ENCODE data around the gene SARS1.

Gene SARS1

GRCh38 chr1:109253803-109254620 is 40.3 kb downstream of the SARS1 start:
- peak overlapping the region; percentile 66 for H3K4me3 ChIP-seq
- TF ChIP-seq Cebpa-rat (IDR thresholded peaks at IDR 0.05), result no peak
- no peaks in the 10 kb centered on the region for H3K27me3 ChIP-seq
- H3K4me1 ChIP-seq, result peaks cover 54% of the 10 kb centered on the region
- H3K4me2 ChIP-seq, result peak overlapping the region; percentile 99
- H4K20me1 ChIP-seq, result peaks cover 12% of the 10 kb centered on the region; the same call in 1 of the 2 replicates
- H3K27ac ChIP-seq, result peak overlapping the region; percentile 93
- H3K9me3 ChIP-seq, result no peaks in the 10 kb centered on the region
- peak overlapping the region; percentile 84 for H3K9ac ChIP-seq
- H3K36me3 ChIP-seq, result peaks cover 28% of the 10 kb centered on the region

- peaks cover 52% of the 10 kb centered on the region for H3K4me1 ChIP-seq
- no peak for TF ChIP-seq Cebpa-rat (IDR thresholded peaks at IDR 0.05)
- H3K9me3 ChIP-seq, result no peaks in the 10 kb centered on the region
- H3K9ac ChIP-seq, result peak overlapping the region; percentile 84
- peak overlapping the region; percentile 93 for H3K27ac ChIP-seq
- peak overlapping the region; percentile 66 for H3K4me3 ChIP-seq
- H3K36me3 ChIP-seq, result peaks cover 35% of the 10 kb centered on the region
- peak overlapping the region; percentile 99 for H3K4me2 ChIP-seq
- peaks cover 12% of the 10 kb centered on the region; the same call in 1 of the 2 replicates for H4K20me1 ChIP-seq
- H3K27me3 ChIP-seq, result no peaks in the 10 kb centered on the region
Observed at GRCh38 chr1:109254621-109255096, 40.9 kb downstream of the SARS1 start.

- Histone ChIP-seq H3K9ac (peak overlapping the region; percentile 84), H3K4me2 (peak overlapping the region; percentile 99), H3K4me1 (peaks cover 49% of the 10 kb centered on the region), H3K27ac (peak overlapping the region; percentile 93), H3K9me3 (no peaks in the 10 kb centered on the region), H4K20me1 (peaks cover 8% of the 10 kb centered on the region; the same call in 1 of the 2 replicates), H3K36me3 (peaks cover 37% of the 10 kb centered on the region), H3K27me3 (no peaks in the 10 kb centered on the region), H3K4me3 (peak overlapping the region; percentile 66)
- TF ChIP-seq Cebpa-rat (IDR thresholded peaks at IDR 0.05), result no peak
Observed at GRCh38 chr1:109255097-109255651, 41.5 kb downstream of the SARS1 start.

- peaks cover 42% of the 10 kb centered on the region for H3K36me3 ChIP-seq
- peaks cover 44% of the 10 kb centered on the region for H3K4me1 ChIP-seq
- H3K27me3 ChIP-seq, result no peaks in the 10 kb centered on the region
- H3K9ac ChIP-seq, result peak overlapping the region; percentile 84
- H4K20me1 ChIP-seq, result 0 out of 2 replicates have a peak, but pooled peaks cover 5% of the 10 kb centered on the region
- H3K4me2 ChIP-seq, result peak overlapping the region; percentile 99
- H3K27ac ChIP-seq, result peak overlapping the region; percentile 93
- H3K9me3 ChIP-seq, result no peaks in the 10 kb centered on the region
- no peak for TF ChIP-seq Cebpa-rat (IDR thresholded peaks at IDR 0.05)
- H3K4me3 ChIP-seq, result no peak overlapping the region
Observed at GRCh38 chr1:109255678-109256077, 42.0 kb downstream of the SARS1 start.

GRCh38 chr1:109256085-109256484 is 42.4 kb downstream of the SARS1 start:
- H3K9me3 ChIP-seq, result no peaks in the 10 kb centered on the region
- H3K36me3 ChIP-seq, result peaks cover 46% of the 10 kb centered on the region
- TF ChIP-seq Cebpa-rat (IDR thresholded peaks at IDR 0.05), result no peak
- H3K4me2 ChIP-seq, result peak overlapping the region; percentile 99; the same call in 1 of the 2 replicates
- no peaks in the 10 kb centered on the region for H3K27me3 ChIP-seq
- 0 out of 2 replicates have a peak overlapping the region, but pooled peaks have one; percentile 93 for H3K27ac ChIP-seq
- H3K4me1 ChIP-seq, result peaks cover 40% of the 10 kb centered on the region
- 0 out of 2 replicates have a peak overlapping the region, but pooled peaks have one; percentile 84 for H3K9ac ChIP-seq
- H4K20me1 ChIP-seq, result 0 out of 2 replicates have a peak, but pooled peaks cover 5% of the 10 kb centered on the region
- no peak overlapping the region for H3K4me3 ChIP-seq

GRCh38 chr1:109256971-109257681 is 43.4 kb downstream of the SARS1 start:
- no peak for TF ChIP-seq Cebpa-rat (IDR thresholded peaks at IDR 0.05)
- H4K20me1 ChIP-seq, result 0 out of 2 replicates have a peak, but pooled peaks cover 5% of the 10 kb centered on the region
- H3K27me3 ChIP-seq, result no peaks in the 10 kb centered on the region
- no peak overlapping the region for H3K9ac ChIP-seq
- H3K4me3 ChIP-seq, result no peak overlapping the region
- H3K36me3 ChIP-seq, result peaks cover 46% of the 10 kb centered on the region
- H3K4me2 ChIP-seq, result no peak overlapping the region
- peaks cover 38% of the 10 kb centered on the region for H3K4me1 ChIP-seq
- H3K27ac ChIP-seq, result no peak overlapping the region
- H3K9me3 ChIP-seq, result no peaks in the 10 kb centered on the region

- H4K20me1 ChIP-seq, result 0 out of 2 replicates have a peak, but pooled peaks cover 5% of the 10 kb centered on the region
Observed at GRCh38 chr1:109257682-109258421, 44.1 kb downstream of the SARS1 start.

GRCh38 chr1:109258481-109259466 is 45.1 kb downstream of the SARS1 start:
- H3K36me3 ChIP-seq, result peaks cover 56% of the 10 kb centered on the region
- H3K4me3 ChIP-seq, result no peak overlapping the region
- H3K9me3 ChIP-seq, result no peaks in the 10 kb centered on the region
- H3K4me2 ChIP-seq, result no peak overlapping the region
- 0 out of 2 replicates have a peak, but pooled peaks cover 5% of the 10 kb centered on the region for H4K20me1 ChIP-seq
- TF ChIP-seq Cebpa-rat (IDR thresholded peaks at IDR 0.05), result no peak
- peaks cover 24% of the 10 kb centered on the region for H3K4me1 ChIP-seq
- H3K9ac ChIP-seq, result no peak overlapping the region
- no peak overlapping the region for H3K27ac ChIP-seq
- H3K27me3 ChIP-seq, result no peaks in the 10 kb centered on the region

More at GRCh38 chr1:109257682-109258421, 44.1 kb downstream of the SARS1 start:
- no peak overlapping the region for H3K4me3 ChIP-seq
- H3K27me3 ChIP-seq, result no peaks in the 10 kb centered on the region
- H3K4me2 ChIP-seq, result no peak overlapping the region
- no peaks in the 10 kb centered on the region for H3K9me3 ChIP-seq
- no peak overlapping the region for H3K27ac ChIP-seq
- no peak overlapping the region for H3K9ac ChIP-seq
- no peak for TF ChIP-seq Cebpa-rat (IDR thresholded peaks at IDR 0.05)
- peaks cover 33% of the 10 kb centered on the region for H3K4me1 ChIP-seq
- peaks cover 47% of the 10 kb centered on the region for H3K36me3 ChIP-seq

Data from BLaER1 (cell line).